ENCODE data around the gene SIAH2.
"Not testable (repeated sequence)": the region's sequence is repeated elsewhere in the genome, so short reads cannot be mapped to it uniquely, and the experiment has no call there.

Gene SIAH2, protein sequence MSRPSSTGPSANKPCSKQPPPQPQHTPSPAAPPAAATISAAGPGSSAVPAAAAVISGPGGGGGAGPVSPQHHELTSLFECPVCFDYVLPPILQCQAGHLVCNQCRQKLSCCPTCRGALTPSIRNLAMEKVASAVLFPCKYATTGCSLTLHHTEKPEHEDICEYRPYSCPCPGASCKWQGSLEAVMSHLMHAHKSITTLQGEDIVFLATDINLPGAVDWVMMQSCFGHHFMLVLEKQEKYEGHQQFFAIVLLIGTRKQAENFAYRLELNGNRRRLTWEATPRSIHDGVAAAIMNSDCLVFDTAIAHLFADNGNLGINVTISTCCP

DNA sequence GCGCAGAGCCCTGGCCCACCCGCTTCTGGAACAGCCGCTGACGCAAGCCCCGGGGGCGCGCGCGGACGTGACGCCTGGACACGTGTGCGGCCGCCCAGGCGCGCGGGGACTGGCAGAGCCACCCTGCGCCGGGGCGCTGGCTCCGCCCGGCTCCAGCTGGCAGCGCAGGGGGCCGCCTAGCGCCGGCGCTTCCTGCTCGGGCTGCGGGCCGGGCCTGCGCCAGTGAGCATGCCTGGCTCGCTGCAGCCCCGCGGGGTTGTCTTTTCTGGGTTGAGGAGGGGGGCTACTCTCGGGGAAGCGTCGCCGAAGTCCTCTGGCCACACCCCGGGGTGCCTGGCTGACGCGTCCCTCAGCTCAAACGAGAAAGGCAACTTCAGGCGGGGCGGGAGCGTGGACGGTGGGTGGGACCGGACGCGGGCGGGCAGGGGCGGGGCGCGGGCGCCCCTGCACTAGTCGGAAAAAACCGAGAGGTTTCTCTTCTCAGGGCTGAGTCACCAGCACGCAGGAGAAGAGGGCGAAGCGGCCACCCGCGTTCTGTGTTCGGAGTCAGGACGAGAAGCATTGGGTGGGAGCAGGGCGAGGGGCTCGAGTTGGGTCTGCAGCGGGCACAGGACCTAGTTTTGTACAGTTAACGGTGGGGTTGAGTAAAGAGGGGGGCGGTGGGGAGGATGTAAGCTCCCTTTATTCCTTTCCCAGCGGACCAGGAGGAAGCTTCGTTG lies at the start of gene SIAH2:
Gene SIAH2 (minus strand): TSS at position 48 of the 719 bp plus-strand sequence. CDS start 320 bp downstream, outside the sequence.
- peak; percentile 95 for DNase-seq (ENCODE audit: low spot score)

DNA sequence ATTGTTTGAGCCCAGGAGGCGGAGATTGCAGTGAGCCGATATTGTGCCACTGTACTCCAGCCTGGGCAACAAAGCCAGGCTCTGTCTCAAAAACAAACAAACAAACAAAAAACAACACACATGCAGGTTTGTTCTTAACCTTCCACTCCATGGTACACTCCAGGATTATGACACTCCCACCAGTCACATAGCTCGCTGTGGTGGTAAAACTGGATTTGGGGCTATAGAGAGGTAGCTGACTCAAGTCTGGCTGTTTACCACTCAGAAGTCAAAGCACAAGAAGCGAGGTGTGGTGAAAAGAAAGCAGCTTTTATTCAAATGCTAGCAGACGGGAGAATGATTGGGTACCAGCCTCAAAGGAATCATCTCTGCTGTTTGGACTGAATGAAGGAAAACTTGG lies 49.0 kb upstream of the SIAH2 start:
- no peak for DNase-seq (ENCODE audit: low spot score)

DNA sequence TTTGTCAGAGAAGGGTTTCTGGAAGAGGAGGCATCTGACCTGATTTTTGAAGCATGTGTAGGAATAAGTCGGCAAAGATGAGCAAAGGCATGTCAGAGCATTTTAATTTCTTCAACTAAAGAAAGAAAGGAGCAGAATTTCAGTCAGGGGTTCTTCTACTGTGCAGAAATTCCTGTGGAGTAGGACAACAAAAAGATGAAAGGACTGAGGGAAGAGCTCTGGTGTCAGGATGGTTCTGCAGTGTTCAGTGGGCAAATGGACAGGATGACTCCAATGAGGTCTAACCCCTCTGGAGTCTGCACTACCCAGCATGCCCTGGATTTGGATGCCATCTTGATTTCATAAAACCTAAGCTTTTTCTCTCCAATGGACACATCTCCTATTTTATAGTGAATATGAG lies 47.7 kb upstream of the SIAH2 start:
- no peak for DNase-seq (ENCODE audit: low spot score)

DNA sequence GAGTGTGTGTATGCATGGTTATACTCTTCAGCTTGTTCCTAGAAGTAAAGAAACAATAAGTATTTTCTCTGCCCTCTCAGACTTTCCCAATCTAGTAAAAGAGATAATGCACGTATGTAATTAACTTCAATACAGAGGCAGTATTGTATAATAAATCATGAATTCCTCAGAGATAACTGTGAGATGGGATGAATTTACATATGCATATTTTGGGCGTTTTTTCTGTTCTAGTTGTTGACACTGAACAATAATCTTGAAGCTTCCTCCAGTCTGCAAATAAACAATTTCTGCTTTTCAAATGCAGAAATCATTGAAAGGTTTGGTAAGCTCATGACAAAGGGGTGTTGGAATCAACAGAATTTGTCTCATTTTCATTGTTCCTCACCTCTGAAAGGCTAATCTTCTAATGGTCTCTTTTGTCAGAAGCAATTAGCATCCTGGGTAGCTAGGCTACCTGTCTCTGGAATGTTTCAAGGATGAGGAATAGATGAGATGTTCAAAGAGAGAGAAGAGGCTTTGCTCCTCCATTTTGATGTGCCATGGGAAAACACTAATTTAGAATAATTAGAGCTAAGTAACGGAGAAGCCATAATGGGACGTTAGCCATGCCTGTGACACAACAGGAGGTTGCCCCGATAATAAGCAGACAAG lies 43.3 kb upstream of the SIAH2 start:
- DNase-seq (ENCODE audit: low spot score) = no peak

DNA sequence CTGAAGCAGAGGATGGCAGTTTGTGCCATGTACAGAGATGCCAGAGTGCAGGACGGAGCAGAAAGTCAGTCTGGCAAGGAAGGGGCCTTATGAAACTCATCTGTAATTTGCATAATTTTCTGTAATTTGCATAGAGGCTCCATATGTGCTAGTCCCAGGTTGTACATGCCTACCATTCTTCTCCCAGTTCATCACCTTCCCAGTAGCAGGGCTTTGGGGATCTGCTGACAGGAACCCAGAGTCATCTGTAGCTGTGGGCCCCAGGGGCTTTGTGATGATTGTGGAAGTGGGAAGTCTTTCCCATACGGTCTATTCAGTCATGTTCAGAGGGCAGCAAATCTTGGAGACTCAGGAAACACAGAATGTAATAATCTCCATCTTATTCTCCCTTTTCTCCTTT lies 42.4 kb upstream of the SIAH2 start:
- DNase-seq (ENCODE audit: low spot score) = no peak

DNA sequence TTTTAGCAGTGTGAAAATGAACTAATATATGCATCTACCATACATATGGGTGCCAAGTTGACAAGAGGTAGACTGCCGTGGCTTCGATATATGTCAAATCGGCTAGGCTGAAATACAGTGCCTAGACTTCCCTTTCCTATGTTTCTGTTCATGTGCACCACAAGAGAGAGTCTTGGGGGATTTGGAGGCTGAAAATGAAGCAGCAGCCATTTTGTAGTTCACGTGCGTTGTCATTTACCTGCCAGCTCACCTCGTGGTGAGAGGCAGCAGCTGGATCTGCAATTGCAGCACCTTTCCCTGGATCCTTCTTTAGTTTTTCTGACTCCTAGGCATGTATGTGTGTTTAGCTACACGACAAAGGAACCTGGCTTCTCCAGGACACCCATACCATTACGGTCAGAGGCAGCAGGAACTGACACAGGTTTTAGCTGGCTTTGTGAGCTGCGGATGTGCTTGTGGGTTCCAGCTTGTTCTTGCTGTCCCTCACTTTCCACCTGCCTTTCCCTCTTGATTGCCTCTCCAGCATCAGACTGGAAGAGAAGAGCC lies 40.5 kb upstream of the SIAH2 start:
- no peak for DNase-seq (ENCODE audit: low spot score)

DNA sequence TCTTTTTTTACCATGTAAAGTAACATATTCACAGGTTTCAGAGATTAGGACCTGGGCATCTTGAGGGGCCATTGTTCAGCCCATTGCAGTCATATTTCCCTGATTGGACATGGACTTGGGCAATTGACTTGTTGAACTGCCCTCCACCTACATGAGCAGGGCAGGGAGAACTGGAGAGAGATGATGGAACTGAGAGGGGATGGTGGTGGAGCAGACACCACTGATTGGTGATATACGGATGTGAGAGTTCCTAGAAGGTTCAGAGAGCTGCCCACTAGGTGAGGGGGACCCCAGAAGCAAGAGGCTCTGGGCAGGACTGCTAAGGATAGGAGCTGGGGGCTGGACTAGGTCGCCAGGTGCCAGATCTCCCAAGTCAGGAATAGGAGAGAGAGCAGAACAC lies 37.8 kb upstream of the SIAH2 start:
- no peak for DNase-seq (ENCODE audit: low spot score)

DNA sequence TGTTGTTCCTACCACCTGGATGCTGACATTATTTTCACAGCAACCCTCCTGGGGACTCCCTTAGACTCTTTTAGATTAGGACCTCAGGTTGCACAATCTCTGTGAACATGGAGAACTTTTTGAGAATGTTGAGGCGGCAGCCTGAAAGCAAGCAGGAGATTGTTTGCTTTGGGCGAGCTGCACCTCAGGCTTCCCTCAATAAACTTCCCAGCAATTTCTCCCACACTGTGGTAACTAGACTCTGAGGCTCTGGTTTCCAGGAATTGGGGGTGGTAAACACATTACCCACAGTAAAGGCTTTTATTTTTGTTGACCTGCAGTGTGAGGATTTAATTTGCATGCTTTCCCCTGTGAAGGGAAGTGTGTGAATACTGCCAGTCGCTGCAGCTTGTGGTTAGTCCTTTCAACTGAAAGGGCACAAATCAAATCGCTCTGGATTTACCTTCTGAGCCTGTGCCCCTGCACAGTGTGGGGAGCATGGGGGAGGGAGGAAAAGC lies 35.2 kb upstream of the SIAH2 start:
- no peak for DNase-seq (ENCODE audit: low spot score)

DNA sequence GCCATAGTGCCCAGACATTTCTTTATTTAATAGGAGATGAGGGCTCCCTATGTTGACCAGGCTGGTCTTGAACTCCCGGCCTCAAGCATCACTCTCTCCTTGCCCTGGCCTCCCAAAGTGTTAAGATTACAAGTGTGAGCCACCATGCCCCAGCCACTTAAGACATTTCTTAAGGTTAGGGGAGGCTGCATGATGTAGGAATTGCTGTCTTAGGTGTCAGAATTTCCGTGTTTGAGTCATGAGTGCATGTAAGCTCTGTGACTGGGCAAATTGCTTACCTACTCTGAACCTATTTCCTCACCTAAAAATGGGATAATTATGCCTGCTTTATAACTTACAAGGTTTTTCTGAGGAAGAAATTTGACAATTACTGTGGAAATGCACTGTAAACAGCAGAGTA lies 34.2 kb upstream of the SIAH2 start:
- DNase-seq (ENCODE audit: low spot score) = no peak

DNA sequence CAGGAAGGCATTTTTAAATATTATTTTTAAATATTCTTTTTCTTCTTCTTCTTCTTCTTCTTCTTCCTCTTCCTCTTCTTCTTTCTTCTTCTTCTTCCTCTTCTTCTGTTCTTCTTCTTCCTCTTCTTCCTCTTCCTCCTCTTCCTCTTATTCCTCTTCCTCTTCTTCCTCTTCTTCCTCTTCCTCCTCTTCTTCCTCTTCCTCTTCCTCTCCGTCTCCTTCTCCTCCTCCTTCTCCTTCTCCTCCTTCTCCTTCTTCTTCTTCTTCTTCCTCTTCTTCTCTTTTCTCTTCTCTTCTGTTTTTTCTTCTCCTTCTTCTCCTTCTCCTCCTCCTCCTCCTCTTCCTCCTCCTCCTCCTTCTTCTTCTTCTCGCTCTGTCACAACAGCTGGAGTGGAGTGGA lies 33.6 kb upstream of the SIAH2 start:
- DNase-seq (ENCODE audit: low spot score) = not testable (repeated sequence)

DNA sequence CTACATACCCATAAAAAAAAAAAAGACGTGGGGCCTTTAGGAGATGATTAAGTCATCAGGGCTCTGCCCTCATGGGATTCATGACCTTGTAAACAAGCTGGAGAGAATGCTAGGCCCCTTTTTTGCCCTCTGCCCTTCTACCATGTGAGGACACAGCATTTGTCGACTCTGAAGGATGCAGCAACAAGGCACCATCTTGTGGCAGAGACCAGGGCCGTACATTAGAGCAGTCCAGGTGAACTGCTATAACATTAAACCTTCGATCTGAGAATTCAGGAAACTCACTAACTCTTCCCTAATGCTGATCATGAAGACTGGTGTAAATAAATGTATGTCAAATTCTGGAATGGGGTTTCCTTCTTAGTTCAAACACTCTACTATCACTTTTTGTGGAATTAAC lies 30.7 kb upstream of the SIAH2 start:
- no peak for DNase-seq (ENCODE audit: low spot score)

DNA sequence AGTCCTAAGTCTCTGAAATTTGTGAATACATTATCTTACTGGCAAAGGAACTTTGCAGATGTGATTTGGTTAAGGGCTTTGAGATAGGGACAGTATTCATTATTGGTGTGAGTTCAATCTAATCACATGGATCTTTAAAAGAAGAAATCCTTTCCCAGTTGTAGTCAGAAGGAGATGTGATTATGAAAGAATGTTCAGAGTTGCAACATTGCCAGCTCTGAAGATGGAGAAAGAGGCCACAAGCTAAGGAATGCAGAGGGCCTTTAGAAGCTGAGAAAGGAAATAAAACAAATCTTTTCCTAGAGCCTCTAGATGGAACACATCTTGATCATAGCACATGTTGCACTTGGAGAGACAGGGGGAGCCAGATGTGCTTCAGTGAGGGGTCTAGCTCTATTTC lies 27.7 kb upstream of the SIAH2 start:
- no peak for DNase-seq (ENCODE audit: low spot score)

DNA sequence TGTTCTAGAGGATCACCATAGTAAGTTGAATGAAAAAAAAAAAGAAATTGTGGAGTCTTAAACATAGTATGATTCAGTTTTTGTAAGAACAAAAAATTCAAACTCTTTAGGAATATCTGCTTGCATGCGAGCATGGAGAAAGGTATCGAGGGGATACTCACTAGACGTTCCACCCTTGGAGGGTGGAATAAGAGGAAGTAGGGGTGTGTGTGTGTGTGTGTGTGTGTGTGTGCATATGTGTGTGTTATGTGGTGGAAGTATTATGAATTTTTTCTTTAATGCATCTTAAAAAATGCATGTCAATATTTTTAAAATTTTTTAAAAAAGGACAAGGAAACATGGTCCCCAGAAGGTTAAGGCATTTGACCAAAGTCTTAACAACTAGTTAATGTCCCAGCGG lies 26.5 kb upstream of the SIAH2 start:
- DNase-seq (ENCODE audit: low spot score) = no peak

DNA sequence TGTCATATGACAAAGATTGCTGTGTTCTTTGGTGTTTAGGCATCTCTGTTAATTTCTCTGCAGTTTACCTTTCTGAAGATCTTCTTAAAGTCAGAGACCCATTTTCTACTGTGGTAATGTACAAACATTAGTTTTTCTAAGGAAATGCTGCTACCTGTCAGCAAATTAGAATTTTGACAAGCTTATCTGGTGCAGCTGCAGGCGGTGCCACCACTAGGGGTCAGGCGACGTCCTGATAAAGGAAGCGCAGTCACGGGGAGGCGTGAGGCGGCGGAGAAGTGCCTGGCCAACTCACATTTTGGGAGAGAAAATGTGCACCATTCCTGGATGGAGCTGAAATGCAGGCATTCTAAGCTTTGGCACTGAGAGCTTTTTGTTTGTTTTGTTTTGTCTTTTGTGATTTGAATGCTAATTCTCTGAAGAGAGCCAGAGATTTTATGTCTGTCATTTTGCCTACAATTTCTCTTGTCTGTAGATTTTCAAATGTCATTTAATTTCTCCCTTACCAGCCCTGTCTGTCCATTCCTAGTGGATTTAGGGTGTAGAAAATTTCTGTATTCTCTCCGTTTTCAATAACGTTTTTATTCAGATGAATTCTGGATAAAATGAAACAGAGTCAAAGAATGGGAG lies 24.9 kb upstream of the SIAH2 start:
- peak; percentile 73 for DNase-seq (ENCODE audit: low spot score)

DNA sequence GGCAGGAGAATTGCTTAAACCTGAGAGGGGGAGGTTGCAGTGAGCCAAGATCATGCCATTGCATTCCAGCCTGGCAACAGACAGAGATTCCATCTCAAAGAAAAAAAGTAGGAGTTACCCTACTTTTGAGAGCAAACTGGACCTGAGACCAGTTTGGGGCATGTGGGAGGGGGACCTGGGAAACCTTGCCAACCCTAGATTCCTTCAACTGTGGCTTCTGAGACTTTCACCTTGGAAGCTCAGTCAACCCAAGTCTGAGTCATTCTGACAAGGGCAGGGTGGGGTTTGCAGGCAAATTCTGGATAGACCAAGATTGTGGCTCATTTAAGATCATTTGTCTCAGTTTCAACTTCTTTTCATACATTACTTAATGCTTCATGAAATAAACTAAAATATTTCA lies 23.8 kb upstream of the SIAH2 start:
- no peak for DNase-seq (ENCODE audit: low spot score)

DNA sequence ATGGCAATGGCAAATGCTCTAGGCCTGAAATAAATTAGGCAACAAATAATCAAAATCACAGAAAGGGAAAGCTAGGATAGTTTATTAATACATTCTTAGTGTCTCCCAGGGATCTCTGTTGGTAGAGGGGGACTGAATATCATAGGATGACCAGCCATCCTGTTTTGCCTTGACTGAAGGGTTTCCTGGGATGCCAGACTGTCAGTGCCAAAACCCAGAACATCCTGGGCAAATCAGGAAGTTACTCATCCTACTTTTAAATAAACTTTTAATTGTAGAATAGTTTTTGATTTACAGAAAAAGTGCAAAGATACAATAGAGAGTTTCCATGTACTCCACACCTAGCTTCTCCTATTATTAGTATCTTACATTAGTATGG lies 21.8 kb upstream of the SIAH2 start:
- no peak for DNase-seq (ENCODE audit: low spot score)

DNA sequence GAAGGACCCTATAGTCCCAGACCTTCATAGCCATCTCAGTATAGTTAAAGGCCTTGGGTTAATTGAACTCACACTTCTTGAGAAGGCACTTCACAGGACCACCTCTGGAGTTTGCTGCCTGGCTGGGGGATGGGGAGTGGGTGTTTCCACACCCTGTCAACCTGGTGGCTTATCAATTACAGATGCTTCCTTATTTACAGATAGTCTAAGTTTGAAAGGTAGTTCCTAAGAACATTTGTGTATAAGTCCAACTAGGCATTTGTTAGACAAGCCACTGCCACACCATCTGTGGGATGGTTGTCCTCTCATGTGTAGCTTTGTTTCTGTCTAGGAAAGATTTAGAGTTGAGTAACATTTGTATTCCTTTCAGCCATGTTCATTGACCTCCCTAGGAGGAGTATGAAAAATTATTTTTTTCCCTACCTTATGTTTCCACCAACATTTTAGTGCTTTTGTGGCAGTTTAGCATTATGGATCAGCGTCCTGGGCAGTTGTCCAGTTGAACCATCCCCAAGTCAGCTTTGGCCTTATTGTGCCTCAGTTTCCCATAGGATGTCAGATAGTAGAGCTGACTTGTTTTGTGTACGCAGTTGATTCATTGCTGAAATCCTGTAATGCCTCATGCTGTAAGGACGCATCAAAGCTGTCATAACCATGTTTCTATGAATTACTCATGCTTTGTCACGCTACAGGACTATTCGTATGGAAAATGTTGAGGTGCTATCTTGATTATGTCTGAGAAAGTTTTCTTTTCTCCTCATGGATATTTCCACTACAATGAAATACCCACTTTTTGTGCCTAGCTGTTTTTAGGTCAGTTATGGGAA lies 21.2 kb upstream of the SIAH2 start:
- DNase-seq (ENCODE audit: low spot score) = no peak

DNA sequence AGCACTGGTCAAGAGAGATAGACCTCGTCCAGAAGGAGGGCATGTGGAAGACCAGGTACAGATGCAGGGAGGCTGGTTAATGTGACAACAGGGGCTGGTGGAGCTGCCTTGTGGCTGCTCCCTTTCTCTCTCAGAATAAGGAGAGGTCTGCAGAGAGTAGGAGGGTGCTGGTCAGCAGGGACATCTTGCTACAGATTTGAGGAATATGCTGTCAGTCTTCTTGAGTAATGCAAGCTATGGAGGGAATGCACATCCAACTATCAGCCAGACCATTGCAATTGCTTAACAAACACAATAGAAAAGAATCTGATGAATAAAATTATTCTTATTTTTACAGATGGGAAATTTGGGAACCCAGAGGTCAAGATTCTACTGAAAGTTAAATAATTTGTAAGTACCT lies 20.3 kb upstream of the SIAH2 start:
- DNase-seq (ENCODE audit: low spot score) = no peak

DNA sequence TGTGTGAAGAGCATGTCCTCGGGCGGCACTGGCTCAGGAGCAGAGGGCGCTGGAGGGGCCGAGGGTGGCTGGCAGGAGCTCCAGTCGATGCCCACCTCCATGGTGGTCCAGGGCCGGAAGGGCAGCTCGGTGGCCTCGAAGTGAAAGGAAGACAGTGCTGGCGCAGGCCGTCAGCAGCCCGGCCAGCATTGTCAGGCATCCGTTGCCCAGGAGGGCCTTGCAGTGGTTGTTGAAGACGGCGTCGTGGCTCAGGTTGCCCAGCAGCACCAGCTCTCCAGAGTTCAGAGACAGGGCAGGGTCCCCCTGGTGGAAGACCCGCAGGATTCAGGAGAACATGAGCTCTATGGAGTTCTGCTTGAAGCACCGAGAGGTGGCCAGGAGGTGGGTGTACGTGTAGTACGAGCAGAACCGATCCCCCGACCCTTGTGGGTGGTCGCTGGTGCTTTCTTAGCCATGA lies 16.5 kb upstream of the SIAH2 start:
- DNase-seq (ENCODE audit: low spot score) = no peak

DNA sequence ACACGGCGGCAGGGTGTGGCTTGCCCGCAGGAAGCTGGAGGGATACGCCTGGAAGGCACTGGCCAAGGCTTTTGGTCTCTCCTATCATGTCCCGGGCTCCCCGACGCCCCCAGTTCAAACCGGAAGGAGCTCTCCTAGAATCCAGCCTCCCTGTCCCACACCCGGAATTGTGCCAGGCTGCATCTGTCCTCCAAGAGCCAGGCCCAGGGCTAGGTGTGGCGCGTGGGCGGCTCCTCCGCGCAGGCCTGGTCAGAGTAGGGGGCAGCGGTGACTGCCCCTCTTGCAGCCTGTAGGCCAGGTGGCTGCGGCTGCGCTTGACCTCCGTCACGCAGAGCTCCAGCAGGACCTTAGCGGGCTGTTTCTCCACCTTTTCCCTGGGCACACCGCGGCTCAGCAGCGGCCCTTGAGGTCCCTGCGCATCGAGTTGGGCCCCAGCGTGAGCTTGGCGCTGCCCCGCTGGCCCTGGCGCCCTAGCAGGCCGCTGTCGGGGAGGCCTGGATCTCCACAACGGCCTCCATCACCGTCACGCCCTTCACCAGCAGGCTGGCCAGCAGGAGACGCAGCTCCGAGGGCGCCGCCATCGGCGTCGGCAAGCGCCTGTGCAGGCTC lies 15.9 kb upstream of the SIAH2 start:
- no peak for DNase-seq (ENCODE audit: low spot score)

All from AG08396 (cell line).